ENCODE results near the gene KRT6A.

DNA sequence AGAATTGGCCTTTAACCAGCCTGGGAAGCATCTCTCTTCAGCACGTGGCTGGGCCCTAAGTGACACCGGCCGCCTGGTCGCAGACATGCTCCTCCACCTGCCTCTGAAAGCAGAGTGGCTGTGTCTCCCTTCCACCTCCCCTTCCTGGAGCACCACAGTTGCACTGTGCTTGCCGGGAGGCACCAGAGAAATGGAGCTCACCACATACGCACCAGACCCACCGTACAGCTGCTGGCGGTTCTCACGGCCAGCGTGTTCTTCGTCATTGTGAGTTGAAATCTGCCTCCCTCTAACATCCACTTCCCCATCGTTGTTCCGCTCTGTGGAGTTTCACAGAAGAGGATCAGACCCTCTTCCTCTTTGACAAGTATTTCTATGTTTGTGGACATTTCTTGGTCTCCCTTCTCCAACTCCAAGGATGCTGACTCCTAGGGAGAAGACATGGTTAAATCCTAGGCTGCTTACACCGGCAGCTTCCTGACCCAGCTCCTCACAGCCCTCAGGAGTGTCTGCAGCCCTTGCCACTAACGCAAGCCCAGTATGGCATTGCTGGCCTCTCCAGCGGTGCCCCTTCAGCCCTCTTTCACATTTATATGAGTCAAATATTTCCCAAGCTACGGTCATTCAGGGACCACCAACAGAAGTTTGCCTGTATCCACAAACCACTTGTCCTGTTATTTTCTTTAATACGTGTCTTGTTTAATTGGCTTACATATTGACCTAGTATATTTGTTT lies 38.7 kb upstream of the KRT6A start:
- TF ChIP-seq, protein P1, sequence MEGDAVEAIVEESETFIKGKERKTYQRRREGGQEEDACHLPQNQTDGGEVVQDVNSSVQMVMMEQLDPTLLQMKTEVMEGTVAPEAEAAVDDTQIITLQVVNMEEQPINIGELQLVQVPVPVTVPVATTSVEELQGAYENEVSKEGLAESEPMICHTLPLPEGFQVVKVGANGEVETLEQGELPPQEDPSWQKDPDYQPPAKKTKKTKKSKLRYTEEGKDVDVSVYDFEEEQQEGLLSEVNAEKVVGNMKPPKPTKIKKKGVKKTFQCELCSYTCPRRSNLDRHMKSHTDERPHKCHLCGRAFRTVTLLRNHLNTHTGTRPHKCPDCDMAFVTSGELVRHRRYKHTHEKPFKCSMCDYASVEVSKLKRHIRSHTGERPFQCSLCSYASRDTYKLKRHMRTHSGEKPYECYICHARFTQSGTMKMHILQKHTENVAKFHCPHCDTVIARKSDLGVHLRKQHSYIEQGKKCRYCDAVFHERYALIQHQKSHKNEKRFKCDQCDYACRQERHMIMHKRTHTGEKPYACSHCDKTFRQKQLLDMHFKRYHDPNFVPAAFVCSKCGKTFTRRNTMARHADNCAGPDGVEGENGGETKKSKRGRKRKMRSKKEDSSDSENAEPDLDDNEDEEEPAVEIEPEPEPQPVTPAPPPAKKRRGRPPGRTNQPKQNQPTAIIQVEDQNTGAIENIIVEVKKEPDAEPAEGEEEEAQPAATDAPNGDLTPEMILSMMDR (conservative IDR thresholded peaks at IDR 0.05; ENCODE audit: low read length), result no peak
- no peak for TF ChIP-seq EZH2phosphoT487 (IDR thresholded peaks at IDR 0.05; ENCODE audit: borderline replicate concordance)
